Endothelial cell of umbilical vein (primary cell): ENCODE results near the gene TCHP.

Source experiments
- EZH2 ChIP-seq: IDR thresholded peaks from 2 replicates; pipeline ENCODE4 v1.6.1; 2012; ENCODE audit warnings: borderline replicate concordance, low read depth, mild to moderate bottlenecking, moderate library complexity, low read length, inconsistent platforms; ENCODE audit not compliant: severe bottlenecking
- JUN ChIP-seq: IDR thresholded peaks from 2 replicates; pipeline ENCODE4 v1.6.1; 2011; ENCODE audit warnings: borderline replicate concordance, low read depth; ENCODE audit not compliant: insufficient read length, insufficient read depth
- POLR2A ChIP-seq: IDR thresholded peaks from 2 replicates; pipeline ENCODE4 v1.6.1; 2012; ENCODE audit warnings: low read depth, mild to moderate bottlenecking, control low read depth, low read length
- TF ChIP-seq, protein P1 (sequence below), 2 donors: IDR thresholded peaks; 1 replicate in 1 of 2; 2 replicates in 1 of 2; pipeline ENCODE4 v1.5.1; 2011; ENCODE audit warnings: low read length in 2 of 2, mild to moderate bottlenecking in 2 of 2, moderate library complexity in 2 of 2, control low read depth in 1 of 2, inconsistent platforms in 1 of 2, low read depth in 1 of 2; ENCODE audit not compliant: insufficient read depth in 1 of 2; ENCODE audit errors: extremely low read depth in 1 of 2

DNA sequence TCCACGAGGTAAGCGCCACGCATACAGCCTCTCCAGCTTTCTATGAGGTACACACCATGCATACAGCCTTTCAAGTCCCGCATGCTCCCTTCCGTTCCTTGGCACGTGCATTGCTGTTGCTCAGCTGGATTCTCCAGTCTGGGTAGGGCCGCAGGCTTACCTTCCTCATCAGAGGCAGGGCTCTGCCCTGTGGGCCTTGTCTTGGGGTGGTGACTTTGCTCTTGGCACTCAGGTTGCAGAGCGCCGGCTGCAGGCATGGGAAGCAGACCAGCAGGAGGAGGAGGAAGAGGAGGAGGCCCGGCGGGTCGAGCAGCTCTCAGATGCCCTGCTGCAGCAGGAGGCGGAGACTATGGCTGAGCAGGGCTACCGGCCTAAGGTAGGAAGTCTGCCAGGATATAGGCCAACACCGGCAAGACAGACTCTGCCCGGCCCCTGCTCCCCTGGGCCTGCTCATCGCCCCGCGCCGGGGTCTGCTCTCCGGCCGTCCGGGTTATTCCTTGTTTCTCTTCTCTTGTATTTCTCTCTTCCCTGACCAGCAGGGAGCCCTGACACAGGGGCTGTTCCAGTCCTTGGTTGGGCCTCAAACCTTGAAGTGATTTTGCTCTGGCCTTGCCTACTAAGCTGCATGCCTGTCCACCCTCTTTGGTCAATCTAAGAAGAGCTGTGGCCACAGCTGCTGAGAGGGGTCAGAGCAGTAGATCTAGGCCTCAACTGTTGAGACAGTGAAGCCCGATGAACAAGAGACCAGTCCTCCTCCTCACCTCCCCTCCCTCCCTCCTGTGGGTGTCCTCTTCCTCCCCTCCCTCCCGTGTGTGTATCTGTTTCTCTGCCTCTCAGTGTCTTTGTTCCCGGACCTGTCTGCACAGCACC is 15.3 kb downstream of the TCHP start:
- TF ChIP-seq JUN: no peak
- TF ChIP-seq, protein P1, sequence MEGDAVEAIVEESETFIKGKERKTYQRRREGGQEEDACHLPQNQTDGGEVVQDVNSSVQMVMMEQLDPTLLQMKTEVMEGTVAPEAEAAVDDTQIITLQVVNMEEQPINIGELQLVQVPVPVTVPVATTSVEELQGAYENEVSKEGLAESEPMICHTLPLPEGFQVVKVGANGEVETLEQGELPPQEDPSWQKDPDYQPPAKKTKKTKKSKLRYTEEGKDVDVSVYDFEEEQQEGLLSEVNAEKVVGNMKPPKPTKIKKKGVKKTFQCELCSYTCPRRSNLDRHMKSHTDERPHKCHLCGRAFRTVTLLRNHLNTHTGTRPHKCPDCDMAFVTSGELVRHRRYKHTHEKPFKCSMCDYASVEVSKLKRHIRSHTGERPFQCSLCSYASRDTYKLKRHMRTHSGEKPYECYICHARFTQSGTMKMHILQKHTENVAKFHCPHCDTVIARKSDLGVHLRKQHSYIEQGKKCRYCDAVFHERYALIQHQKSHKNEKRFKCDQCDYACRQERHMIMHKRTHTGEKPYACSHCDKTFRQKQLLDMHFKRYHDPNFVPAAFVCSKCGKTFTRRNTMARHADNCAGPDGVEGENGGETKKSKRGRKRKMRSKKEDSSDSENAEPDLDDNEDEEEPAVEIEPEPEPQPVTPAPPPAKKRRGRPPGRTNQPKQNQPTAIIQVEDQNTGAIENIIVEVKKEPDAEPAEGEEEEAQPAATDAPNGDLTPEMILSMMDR (IDR thresholded peaks at IDR 0.05; ENCODE audit: extremely low read depth in 1 of 2, insufficient read depth in 1 of 2, low read depth in 1 of 2, low read length in 2 of 2): no peak
- no peak for TF ChIP-seq EZH2
- no peak for TF ChIP-seq POLR2A
